PC-3 (cell line): ENCODE data around the gene ABHD2. TPM values are rescaled to one million over a fixed set of nuclear protein-coding genes. Genes with fewer than 3 reads are reported as not detected.
"Not testable (repeated sequence)": the region's sequence is repeated elsewhere in the genome, so short reads cannot be mapped to it uniquely, and the experiment has no call there.

Source experiments
- ATAC-seq: fragments of 200-7000 bp; cut with Tn5 transposase; 2 replicates; pipeline ENCODE4 v1.9.1; 2020; ENCODE audit warnings: mild to moderate bottlenecking, moderate library complexity
- BruUV-seq: library from RNA; stranded (reverse); fragments of 400-500 nt; replicated peaks from 2 replicates; lab custom pipeline; 2021; lab: Mats Ljungman, UMichigan
- CTCF ChIA-PET: fragments of 300-600 bp; sonication (Branson Sonifier 250); formaldehyde crosslinking; loops from one replicate; lab custom pipeline; 2022; ENCODE audit warnings: antibody characterized with exemption; lab: Charles Lee
- POLR2A ChIA-PET: fragments of 300-600 bp; sonication (Branson Sonifier 250); formaldehyde crosslinking; loops from one replicate; lab custom pipeline; 2022; ENCODE audit warnings: antibody characterized with exemption; ENCODE audit not compliant: unreplicated experiment; lab: Charles Lee
- DNase-seq: peaks from one replicate; pipeline ENCODE4 v3.0.0-alpha.2; 2015
- H2AFZ ChIP-seq: fragments of 300-600 bp; sonication (generic); 2 replicates; pipeline ENCODE4 v1.6.0; 2016; ENCODE audit warnings: antibody characterized with exemption, low read length
- H3F3A ChIP-seq: fragments of 300-600 bp; sonication (generic); one replicate; pipeline ENCODE4 v1.6.0; 2017; ENCODE audit warnings: antibody characterized with exemption, low read length, control low read depth, mild to moderate bottlenecking; ENCODE audit not compliant: unreplicated experiment
- H3K27ac ChIP-seq: fragments of 300-600 bp; sonication (generic); 2 replicates; pipeline ENCODE4 v1.5.1; 2016; ENCODE audit warnings: mild to moderate bottlenecking, low read length
- H3K27me3 ChIP-seq: fragments of 300-600 bp; sonication (generic); 2 replicates; pipeline ENCODE4 v1.6.1; 2016; ENCODE audit warnings: low read length, mixed read lengths
- H3K36me3 ChIP-seq: fragments of 300-600 bp; sonication (generic); 2 replicates; pipeline ENCODE4 v1.6.1; 2016; ENCODE audit warnings: low read depth, mixed run types, low read length, mixed read lengths
- H3K4me1 ChIP-seq: fragments of 300-600 bp; sonication (generic); 2 replicates; pipeline ENCODE4 v1.5.1; 2016; ENCODE audit warnings: low read length; ENCODE audit not compliant: insufficient read depth
- H3K4me2 ChIP-seq: fragments of 300-600 bp; sonication (generic); 2 replicates; pipeline ENCODE4 v1.6.0; 2016; ENCODE audit warnings: low read length
- H3K4me3 ChIP-seq: fragments of 300-600 bp; sonication (generic); 2 replicates; pipeline ENCODE4 v1.5.1; 2016; ENCODE audit warnings: mild to moderate bottlenecking, low read length, mixed read lengths
- H3K79me2 ChIP-seq: fragments of 300-600 bp; sonication (generic); 2 replicates; pipeline ENCODE4 v1.6.1; 2017; ENCODE audit warnings: low read length, mixed read lengths
- H3K9ac ChIP-seq: fragments of 300-600 bp; sonication (generic); 2 replicates; pipeline ENCODE4 v1.6.0; 2016; ENCODE audit warnings: mild to moderate bottlenecking, low read length
- H3K9me2 ChIP-seq: fragments of 300-600 bp; sonication (generic); replicated peaks from 2 replicates; pipeline ENCODE4 v1.6.1; 2016; ENCODE audit warnings: mixed run types, low read length, mixed read lengths
- H3K9me3 ChIP-seq: fragments of 300-600 bp; sonication (generic); 2 replicates; pipeline ENCODE4 v1.6.1; 2016; ENCODE audit warnings: low read length, mixed read lengths
- H4K20me1 ChIP-seq: fragments of 300-600 bp; sonication (generic); 2 replicates; pipeline ENCODE4 v1.6.1; 2016; ENCODE audit warnings: low read length, mixed read lengths
- EZH2 ChIP-seq: fragments of 300-600 bp; sonication (generic); IDR thresholded peaks from one replicate; pipeline ENCODE4 v1.6.1; 2017; ENCODE audit warnings: antibody characterized with exemption, mild to moderate bottlenecking, low read length; ENCODE audit not compliant: unreplicated experiment
- EZH2phosphoT487 ChIP-seq: fragments of 300-600 bp; sonication (generic); IDR thresholded peaks from 2 replicates; pipeline ENCODE4 v1.6.1; 2018; ENCODE audit warnings: mild to moderate bottlenecking, antibody characterized with exemption, low read length, borderline replicate concordance
- intact Hi-C: fragments of 100-400 bp; cut with micrococcal nuclease; formaldehyde crosslinking; loops from 2 replicates; pipeline ENCODE4 v1.9.0; 2023
- total RNA-seq: library from RNA; depleted of rRNA; stranded (reverse); fragments of >200 nt; gene quantifications from 2 replicates; pipeline ENCODE4 v1.2.3, GENCODE V29; 2014
- TF ChIP-seq, protein P1 (sequence below): fragments of 300-600 bp; sonication (generic); conservative IDR thresholded peaks from 2 replicates; pipeline ENCODE4 v1.5.1; 2017; ENCODE audit warnings: antibody characterized with exemption, low read depth, mild to moderate bottlenecking, low read length

Gene ABHD2
- total RNA-seq, 1 experiment from 2014 or later: 34.0 TPM

DNA sequence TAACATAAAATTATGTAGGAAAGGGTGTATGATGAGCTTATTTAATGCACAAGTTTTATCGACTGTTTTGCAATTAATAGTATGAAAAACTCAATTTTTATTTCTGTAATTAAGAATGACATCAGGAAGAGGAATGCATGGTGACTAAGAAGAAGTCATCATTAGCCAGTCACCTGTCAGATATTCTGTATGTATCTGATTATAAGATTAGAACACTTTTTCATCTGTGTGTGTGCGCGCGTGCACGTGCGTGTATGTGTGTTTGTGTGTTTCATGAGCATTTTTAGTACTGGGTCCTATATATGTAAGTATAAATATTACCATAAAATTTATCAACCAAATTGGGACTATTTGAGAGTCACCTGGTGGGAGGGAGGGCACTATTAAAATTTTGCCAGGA is 5.0 kb upstream of the ABHD2 start:
- no TSS peak for BruUV-seq
- intact Hi-C loops: no loop called here
- DNase-seq: peak; percentile 33

DNA sequence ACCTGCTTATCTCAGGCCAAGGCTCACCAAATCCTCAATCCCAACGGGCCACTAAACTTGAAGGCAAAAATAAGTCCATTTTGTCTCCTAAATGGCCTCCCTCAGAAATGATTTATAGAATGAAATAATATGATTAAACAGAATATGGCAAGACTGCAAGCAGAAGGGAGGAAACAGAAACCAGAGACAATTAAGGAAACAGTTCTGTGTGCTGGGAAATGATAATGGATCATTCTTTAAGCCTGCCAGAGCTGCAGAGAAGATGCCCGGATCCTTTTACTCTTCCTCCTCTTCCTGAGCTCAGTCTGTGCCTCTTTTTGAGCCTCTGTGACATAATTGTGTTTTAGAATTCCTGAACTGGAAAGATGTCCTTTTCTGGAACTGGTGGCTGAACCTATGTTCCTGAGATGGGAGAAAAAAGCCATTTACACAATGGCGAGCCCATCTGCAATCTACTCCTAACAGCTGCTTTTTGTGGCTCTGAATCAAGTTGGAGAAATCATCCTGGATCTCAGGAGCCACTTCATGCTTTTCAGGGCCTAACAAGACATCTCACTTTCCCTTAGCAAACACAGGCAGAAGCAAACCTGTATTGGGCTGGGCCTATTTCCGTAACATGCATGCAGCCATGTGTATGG is 2.8 kb upstream of the ABHD2 start:
- no peak for ATAC-seq
- no peaks in the 10 kb centered on the region for H3K36me3 ChIP-seq
- no peaks in the 10 kb centered on the region for H3F3A ChIP-seq
- H2AFZ ChIP-seq: no peak overlapping the region
- H3K4me3 ChIP-seq: no peak overlapping the region
- H3K27me3 ChIP-seq: no peaks in the 10 kb centered on the region
- H3K9me3 ChIP-seq: no peaks in the 10 kb centered on the region
- no peak overlapping the region for H3K4me2 ChIP-seq
- intact Hi-C loops: no loop called here
- no peaks in the 10 kb centered on the region for H3K9me2 ChIP-seq
- H3K4me1 ChIP-seq: peaks cover 31% of the 10 kb centered on the region
- no peak overlapping the region for H3K27ac ChIP-seq
- no peak overlapping the region for H3K9ac ChIP-seq
- ChIA-PET CTCF (no interaction called here), POLR2A (no interaction called here)
- no TSS peak for BruUV-seq
- no peak for TF ChIP-seq EZH2phosphoT487
- TF ChIP-seq EZH2: no peak
- TF ChIP-seq, protein P1, sequence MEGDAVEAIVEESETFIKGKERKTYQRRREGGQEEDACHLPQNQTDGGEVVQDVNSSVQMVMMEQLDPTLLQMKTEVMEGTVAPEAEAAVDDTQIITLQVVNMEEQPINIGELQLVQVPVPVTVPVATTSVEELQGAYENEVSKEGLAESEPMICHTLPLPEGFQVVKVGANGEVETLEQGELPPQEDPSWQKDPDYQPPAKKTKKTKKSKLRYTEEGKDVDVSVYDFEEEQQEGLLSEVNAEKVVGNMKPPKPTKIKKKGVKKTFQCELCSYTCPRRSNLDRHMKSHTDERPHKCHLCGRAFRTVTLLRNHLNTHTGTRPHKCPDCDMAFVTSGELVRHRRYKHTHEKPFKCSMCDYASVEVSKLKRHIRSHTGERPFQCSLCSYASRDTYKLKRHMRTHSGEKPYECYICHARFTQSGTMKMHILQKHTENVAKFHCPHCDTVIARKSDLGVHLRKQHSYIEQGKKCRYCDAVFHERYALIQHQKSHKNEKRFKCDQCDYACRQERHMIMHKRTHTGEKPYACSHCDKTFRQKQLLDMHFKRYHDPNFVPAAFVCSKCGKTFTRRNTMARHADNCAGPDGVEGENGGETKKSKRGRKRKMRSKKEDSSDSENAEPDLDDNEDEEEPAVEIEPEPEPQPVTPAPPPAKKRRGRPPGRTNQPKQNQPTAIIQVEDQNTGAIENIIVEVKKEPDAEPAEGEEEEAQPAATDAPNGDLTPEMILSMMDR: no peak
- no peaks in the 10 kb centered on the region for H4K20me1 ChIP-seq
- H3K79me2 ChIP-seq: peaks cover 18% of the 10 kb centered on the region
- no peak for DNase-seq

More for the DNA sequence above, 5.0 kb upstream of the ABHD2 start:
- H3K79me2 ChIP-seq: no peaks in the 10 kb centered on the region
- TF ChIP-seq EZH2phosphoT487 (no peak), EZH2 (no peak)
- TF ChIP-seq, protein P1: no peak
- H3K4me3 ChIP-seq: no peak overlapping the region
- no peaks in the 10 kb centered on the region for H3K9me2 ChIP-seq
- peaks cover 15% of the 10 kb centered on the region for H3K4me1 ChIP-seq
- no peaks in the 10 kb centered on the region for H3F3A ChIP-seq
- no peaks in the 10 kb centered on the region for H3K9me3 ChIP-seq
- ChIA-PET CTCF (no interaction called here), POLR2A (no interaction called here)
- no peak overlapping the region for H2AFZ ChIP-seq
- no peaks in the 10 kb centered on the region for H3K36me3 ChIP-seq
- no peaks in the 10 kb centered on the region for H4K20me1 ChIP-seq
- ATAC-seq: no peak
- no peaks in the 10 kb centered on the region for H3K27me3 ChIP-seq
- no peak overlapping the region for H3K4me2 ChIP-seq
- H3K27ac ChIP-seq: no peak overlapping the region
- no peak overlapping the region for H3K9ac ChIP-seq

DNA sequence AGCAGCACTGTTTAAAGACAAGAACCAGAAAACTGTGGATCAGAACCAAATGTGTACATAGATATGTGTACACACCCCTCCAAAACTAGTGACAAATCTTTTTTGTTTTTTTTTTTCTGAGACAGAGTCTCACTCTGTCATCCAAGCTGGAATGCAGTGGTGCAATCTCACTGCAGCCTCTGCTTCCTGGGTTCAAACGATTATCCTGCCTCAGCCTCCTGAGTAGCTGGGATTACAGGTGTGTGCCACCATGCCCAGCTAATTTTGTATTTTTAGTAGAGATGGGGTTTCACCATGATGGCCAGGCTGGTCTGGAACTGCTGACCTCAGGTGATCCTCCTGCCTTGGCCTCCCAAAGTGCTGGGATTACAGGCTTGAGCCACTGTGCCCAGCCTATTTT is 2.3 kb upstream of the ABHD2 start:
- not testable (repeated sequence) for BruUV-seq, H4K20me1 ChIP-seq, ATAC-seq

DNA sequence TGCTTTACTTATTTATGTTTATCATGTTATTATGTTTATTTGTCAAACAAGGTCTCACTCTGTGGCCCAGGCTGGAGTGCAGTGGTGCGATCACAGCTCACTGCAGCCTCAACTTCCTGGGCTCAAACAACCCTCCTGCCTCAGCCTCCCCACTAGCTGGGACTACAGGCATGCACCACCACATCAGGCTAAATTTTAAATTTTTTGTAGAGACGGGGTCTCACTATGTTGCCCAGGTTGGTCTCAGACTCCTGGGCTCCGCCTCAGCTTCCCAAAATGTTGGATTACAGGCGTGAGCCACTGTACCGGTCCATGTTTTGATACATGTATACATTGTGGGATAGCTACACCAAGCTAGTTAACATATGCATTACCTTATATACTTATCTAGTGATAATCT is 1.9 kb upstream of the ABHD2 start:
- intact Hi-C loops: not testable (repeated sequence)

More for the DNA sequence above, 2.3 kb upstream of the ABHD2 start:
- H3K4me1 ChIP-seq: peaks cover 34% of the 10 kb centered on the region
- H3K4me2 ChIP-seq, H3K9ac ChIP-seq, H3K4me3 ChIP-seq, intact Hi-C loops, H3K36me3 ChIP-seq, POLR2A ChIA-PET, H3K9me3 ChIP-seq, DNase-seq, H3K27me3 ChIP-seq, CTCF ChIA-PET, H3K27ac ChIP-seq, H2AFZ ChIP-seq, H3K9me2 ChIP-seq, H3F3A ChIP-seq: not testable (repeated sequence)
- H3K79me2 ChIP-seq: peaks cover 19% of the 10 kb centered on the region

More for the DNA sequence above, 1.9 kb upstream of the ABHD2 start:
- H3K79me2 ChIP-seq: peaks cover 23% of the 10 kb centered on the region
- BruUV-seq, CTCF ChIA-PET, H3K27me3 ChIP-seq, H2AFZ ChIP-seq, H3K36me3 ChIP-seq, H3K27ac ChIP-seq, H3K9me3 ChIP-seq, H4K20me1 ChIP-seq, ATAC-seq, H3K9ac ChIP-seq, H3K4me2 ChIP-seq, POLR2A ChIA-PET, H3K4me3 ChIP-seq, H3F3A ChIP-seq, DNase-seq, H3K9me2 ChIP-seq: not testable (repeated sequence)
- H3K4me1 ChIP-seq: peaks cover 39% of the 10 kb centered on the region
